Measurements from ENCODE around the gene GFOD2.

GFOD2 gene

DNA sequence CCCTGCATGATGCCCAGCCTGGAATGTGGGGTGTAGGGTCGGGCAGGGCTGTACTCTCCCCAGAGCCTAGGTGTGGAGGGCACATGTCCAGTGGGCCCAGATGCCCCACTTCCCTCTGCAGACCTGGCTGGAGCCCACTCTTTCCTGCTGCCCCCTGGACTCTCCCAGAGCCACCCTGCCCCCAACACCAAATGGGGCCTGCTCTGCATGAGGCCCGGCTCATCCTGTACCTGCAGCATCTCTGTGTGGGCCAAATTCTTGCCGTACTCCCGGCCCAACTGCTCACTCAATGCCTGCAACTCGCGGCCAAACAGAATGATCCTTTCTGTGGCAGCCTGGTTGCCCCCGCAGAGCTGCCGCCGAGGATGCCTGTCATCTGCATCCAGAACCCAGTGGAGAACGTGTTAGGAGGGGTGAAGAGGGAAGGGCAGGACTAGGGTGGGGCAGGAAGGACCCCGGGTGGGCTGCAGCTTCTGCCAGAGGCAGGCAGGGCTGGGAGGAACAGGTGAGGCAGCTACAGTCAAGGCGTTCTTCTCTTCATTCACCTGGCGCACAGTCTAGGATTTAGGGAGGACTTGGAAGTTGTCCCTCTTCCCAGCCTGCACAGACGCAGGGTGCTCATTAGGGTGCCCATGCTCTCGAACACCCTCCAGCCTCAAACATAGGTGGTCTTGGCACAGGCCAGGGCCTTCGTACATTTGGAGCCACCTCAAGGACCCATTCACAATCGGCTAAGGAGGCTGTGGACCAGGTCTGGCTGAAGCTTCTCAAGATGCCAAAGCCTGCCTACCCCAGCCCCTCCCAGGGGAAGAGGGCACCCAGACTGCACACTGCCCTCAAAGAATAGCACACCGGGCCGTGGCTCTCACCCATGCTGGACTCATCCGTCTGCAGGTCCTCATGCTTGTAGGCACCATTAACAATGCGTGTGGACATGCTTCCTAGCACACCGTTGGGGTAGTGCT is 8.7 kb upstream of the GFOD2 start:
- ATAC-seq (replicated peaks; ENCODE audit: extremely low read depth, poor library complexity, severe bottlenecking), result no peak
- H3K27ac Mint-ChIP-seq (ENCODE audit: low read depth), result no peak overlapping the region

DNA sequence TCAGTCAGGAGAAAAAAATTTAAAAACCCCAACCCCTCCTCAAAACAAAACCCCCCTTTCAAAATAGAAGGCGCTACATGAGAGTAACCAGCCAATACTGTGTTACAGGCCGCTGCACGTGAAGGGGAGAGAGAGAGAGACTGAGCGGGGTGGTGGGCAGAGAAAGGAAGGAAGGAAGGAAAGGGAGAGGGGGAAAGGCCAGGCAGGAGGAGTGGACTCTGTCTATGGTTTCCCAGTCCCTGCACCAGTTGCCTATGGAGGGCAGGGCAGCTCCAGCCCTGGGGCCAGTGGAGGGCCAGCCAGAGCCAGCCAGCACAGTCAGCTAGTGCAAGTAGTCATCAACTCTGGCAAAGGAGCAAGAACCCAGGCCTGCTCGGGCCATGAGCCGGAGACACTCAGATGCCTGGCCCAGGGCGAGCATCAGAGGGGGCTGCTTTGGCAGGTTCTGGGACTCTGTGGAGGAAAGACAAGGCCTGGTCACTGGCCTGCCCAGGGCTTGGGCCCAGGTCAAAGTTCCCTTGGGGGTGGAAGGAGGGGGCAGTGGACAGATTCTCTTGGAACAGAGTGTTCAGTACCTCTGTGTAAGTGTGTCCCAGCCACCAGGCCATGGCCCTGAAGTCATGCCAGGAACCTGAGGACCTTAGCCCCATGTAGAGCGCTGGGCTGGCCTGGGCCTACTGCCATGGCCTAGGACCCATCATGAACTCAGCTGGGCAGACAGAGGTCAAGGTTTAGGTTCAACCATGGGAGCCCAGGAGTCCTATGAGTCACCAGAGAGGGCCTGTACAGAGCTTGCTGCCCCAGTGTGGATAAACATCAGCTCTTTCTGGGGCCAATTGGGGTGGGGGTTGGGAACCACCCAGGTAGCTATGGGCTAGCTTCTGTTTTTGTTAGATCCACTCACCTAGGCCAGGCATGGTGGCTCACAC is 7.3 kb upstream of the GFOD2 start:
- DNase-seq (ENCODE audit: low spot score in 2 of 2) (no peak), ATAC-seq (replicated peaks; ENCODE audit: extremely low read depth, poor library complexity, severe bottlenecking) (no peak)
- H3K4me1 Mint-ChIP-seq, result no peaks in the 10 kb centered on the region
- no peak overlapping the region for H3K27ac Mint-ChIP-seq (ENCODE audit: low read depth)
- H3K36me3 Mint-ChIP-seq (ENCODE audit: insufficient read depth), result peaks cover 17% of the 10 kb centered on the region
- no peak overlapping the region for H3K4me3 Mint-ChIP-seq
- H3K27me3 Mint-ChIP-seq, result no peaks in the 10 kb centered on the region
- no peaks in the 10 kb centered on the region for H3K9me3 Mint-ChIP-seq

More for the DNA sequence above, 8.7 kb upstream of the GFOD2 start:
- no peak overlapping the region for H3K4me3 Mint-ChIP-seq
- no peaks in the 10 kb centered on the region for H3K27me3 Mint-ChIP-seq
- H3K36me3 Mint-ChIP-seq (ENCODE audit: insufficient read depth), result peaks cover 16% of the 10 kb centered on the region
- no peak for DNase-seq (ENCODE audit: low spot score in 2 of 2)
- no peaks in the 10 kb centered on the region for H3K4me1 Mint-ChIP-seq
- H3K9me3 Mint-ChIP-seq, result no peaks in the 10 kb centered on the region

GRCh38 chr16:67723911-67724305 is 4.8 kb upstream of the GFOD2 start:
- no peak overlapping the region for H3K4me3 Mint-ChIP-seq
- no peak overlapping the region for H3K27ac Mint-ChIP-seq (ENCODE audit: low read depth)
- H3K9me3 Mint-ChIP-seq, result no peaks in the 10 kb centered on the region
- H3K36me3 Mint-ChIP-seq (ENCODE audit: insufficient read depth), result peaks cover 23% of the 10 kb centered on the region
- no peak for ATAC-seq (replicated peaks; ENCODE audit: extremely low read depth, poor library complexity, severe bottlenecking)
- peaks cover 21% of the 10 kb centered on the region for H3K4me1 Mint-ChIP-seq
- DNase-seq (ENCODE audit: low spot score in 2 of 2), result no peak
- no peaks in the 10 kb centered on the region for H3K27me3 Mint-ChIP-seq

DNA sequence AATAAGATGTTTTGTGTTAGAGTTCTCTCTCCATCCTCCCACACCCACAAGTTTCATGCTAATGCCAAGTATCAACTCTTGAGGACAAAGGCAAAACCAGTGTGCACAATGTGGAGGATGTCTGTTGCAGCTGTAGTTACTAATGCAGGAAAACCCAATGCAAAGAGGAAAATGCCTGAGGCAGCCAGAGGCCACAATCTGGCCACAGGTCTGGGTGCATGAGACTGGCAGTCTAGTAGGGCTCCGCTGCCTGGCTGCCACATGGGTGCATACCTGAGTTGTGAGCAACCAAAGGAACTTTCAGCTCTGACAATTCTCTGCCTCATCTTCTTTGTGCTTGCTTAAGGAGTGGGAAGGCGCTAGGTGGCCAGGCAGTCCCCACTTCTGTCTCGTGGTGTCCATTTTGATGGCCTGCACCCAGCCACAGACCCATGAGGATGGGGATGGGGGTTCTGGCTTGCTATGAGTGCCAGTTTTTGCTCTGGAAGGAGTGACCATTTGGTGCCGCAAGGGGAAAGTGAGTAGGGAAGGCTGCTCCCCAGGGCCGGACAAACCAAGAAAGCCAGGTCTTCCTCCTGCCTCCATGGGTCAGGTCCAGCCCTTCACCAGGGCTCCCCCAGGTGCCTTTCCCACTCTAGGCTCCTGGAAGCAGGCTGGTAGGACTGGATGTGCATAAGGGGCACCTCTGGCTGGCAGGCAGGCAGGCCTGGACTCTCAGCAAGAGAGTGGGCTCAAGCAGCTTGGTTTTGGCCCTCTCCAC is 4.2 kb upstream of the GFOD2 start:
- no peak for DNase-seq (ENCODE audit: low spot score in 2 of 2)
- peaks cover 25% of the 10 kb centered on the region for H3K36me3 Mint-ChIP-seq (ENCODE audit: insufficient read depth)

GRCh38 chr16:67720236-67720635 is 1.1 kb upstream of the GFOD2 start:
- H3K4me3 Mint-ChIP-seq, result peak overlapping the region; percentile 86
- ATAC-seq (replicated peaks; ENCODE audit: extremely low read depth, poor library complexity, severe bottlenecking), result no peak

More for the DNA sequence above, 4.2 kb upstream of the GFOD2 start:
- ATAC-seq (replicated peaks; ENCODE audit: extremely low read depth, poor library complexity, severe bottlenecking), result no peak
- Mint-ChIP-seq H3K27ac (ENCODE audit: low read depth) (no peak overlapping the region), H3K27me3 (no peaks in the 10 kb centered on the region), H3K4me1 (peaks cover 27% of the 10 kb centered on the region), H3K4me3 (no peak overlapping the region), H3K9me3 (no peaks in the 10 kb centered on the region)

GRCh38 chr16:67719778-67720144 is 645 bp upstream of the GFOD2 start:
- Mint-ChIP-seq H3K27ac (ENCODE audit: low read depth) (peak overlapping the region; percentile 93), H3K9me3 (no peaks in the 10 kb centered on the region), H3K36me3 (ENCODE audit: insufficient read depth) (peaks cover 20% of the 10 kb centered on the region), H3K4me3 (peak overlapping the region; percentile 86), H3K4me1 (peaks cover 36% of the 10 kb centered on the region), H3K27me3 (no peaks in the 10 kb centered on the region)
- DNase-seq (ENCODE audit: low spot score in 2 of 2) (no peak), ATAC-seq (replicated peaks; ENCODE audit: extremely low read depth, poor library complexity, severe bottlenecking) (peak; percentile 27)

More at GRCh38 chr16:67720236-67720635, 1.1 kb upstream of the GFOD2 start:
- no peaks in the 10 kb centered on the region for H3K27me3 Mint-ChIP-seq
- H3K27ac Mint-ChIP-seq (ENCODE audit: low read depth), result peak overlapping the region; percentile 93
- DNase-seq (ENCODE audit: low spot score in 2 of 2), result no peak
- peaks cover 36% of the 10 kb centered on the region for H3K4me1 Mint-ChIP-seq
- H3K36me3 Mint-ChIP-seq (ENCODE audit: insufficient read depth), result peaks cover 22% of the 10 kb centered on the region
- no peaks in the 10 kb centered on the region for H3K9me3 Mint-ChIP-seq

- DNase-seq (ENCODE audit: low spot score in 2 of 2) (no peak), ATAC-seq (replicated peaks; ENCODE audit: extremely low read depth, poor library complexity, severe bottlenecking) (peak; percentile 24)
- H3K4me1 Mint-ChIP-seq, result peaks cover 36% of the 10 kb centered on the region
- H3K36me3 Mint-ChIP-seq (ENCODE audit: insufficient read depth), result peaks cover 18% of the 10 kb centered on the region
- H3K4me3 Mint-ChIP-seq, result peak overlapping the region; percentile 86
- H3K27me3 Mint-ChIP-seq, result no peaks in the 10 kb centered on the region
- H3K27ac Mint-ChIP-seq (ENCODE audit: low read depth), result peak overlapping the region; percentile 93
- H3K9me3 Mint-ChIP-seq, result no peaks in the 10 kb centered on the region
Measured at GRCh38 chr16:67718668-67719047, 458 bp downstream of the GFOD2 start.

GRCh38 chr16:67716097-67716496 is 3.0 kb downstream of the GFOD2 start:
- no peak for DNase-seq (ENCODE audit: low spot score in 2 of 2)
- peaks cover 44% of the 10 kb centered on the region for H3K4me1 Mint-ChIP-seq
- H3K9me3 Mint-ChIP-seq, result no peaks in the 10 kb centered on the region
- no peaks in the 10 kb centered on the region for H3K27me3 Mint-ChIP-seq
- no peak for ATAC-seq (replicated peaks; ENCODE audit: extremely low read depth, poor library complexity, severe bottlenecking)
- no peak overlapping the region for H3K4me3 Mint-ChIP-seq
- H3K36me3 Mint-ChIP-seq (ENCODE audit: insufficient read depth), result peaks cover 12% of the 10 kb centered on the region
- no peak overlapping the region for H3K27ac Mint-ChIP-seq (ENCODE audit: low read depth)

GRCh38 chr16:67714522-67714921 is 4.6 kb downstream of the GFOD2 start:
- H3K27me3 Mint-ChIP-seq, result no peaks in the 10 kb centered on the region
- no peak overlapping the region for H3K4me3 Mint-ChIP-seq
- H3K27ac Mint-ChIP-seq (ENCODE audit: low read depth), result no peak overlapping the region
- H3K36me3 Mint-ChIP-seq (ENCODE audit: insufficient read depth), result peaks cover 13% of the 10 kb centered on the region
- H3K4me1 Mint-ChIP-seq, result peaks cover 35% of the 10 kb centered on the region
- DNase-seq (ENCODE audit: low spot score in 2 of 2) (no peak), ATAC-seq (replicated peaks; ENCODE audit: extremely low read depth, poor library complexity, severe bottlenecking) (no peak)
- H3K9me3 Mint-ChIP-seq, result no peaks in the 10 kb centered on the region

GRCh38 chr16:67713647-67714273 is 5.4 kb downstream of the GFOD2 start:
- Mint-ChIP-seq H3K27me3 (no peaks in the 10 kb centered on the region), H3K36me3 (ENCODE audit: insufficient read depth) (peaks cover 6% of the 10 kb centered on the region), H3K9me3 (no peaks in the 10 kb centered on the region), H3K4me3 (no peak overlapping the region), H3K4me1 (peaks cover 27% of the 10 kb centered on the region), H3K27ac (ENCODE audit: low read depth) (no peak overlapping the region)
- ATAC-seq (replicated peaks; ENCODE audit: extremely low read depth, poor library complexity, severe bottlenecking) (no peak), DNase-seq (ENCODE audit: low spot score in 2 of 2) (no peak)

- Mint-ChIP-seq H3K4me3 (no peak overlapping the region), H3K9me3 (no peaks in the 10 kb centered on the region), H3K36me3 (ENCODE audit: insufficient read depth) (peaks cover 2% of the 10 kb centered on the region), H3K4me1 (peaks cover 14% of the 10 kb centered on the region), H3K27me3 (no peaks in the 10 kb centered on the region), H3K27ac (ENCODE audit: low read depth) (peak overlapping the region; percentile 27)
- DNase-seq (ENCODE audit: low spot score in 2 of 2) (no peak), ATAC-seq (replicated peaks; ENCODE audit: extremely low read depth, poor library complexity, severe bottlenecking) (no peak)
Measured at GRCh38 chr16:67710607-67711006, 8.5 kb downstream of the GFOD2 start.

DNA sequence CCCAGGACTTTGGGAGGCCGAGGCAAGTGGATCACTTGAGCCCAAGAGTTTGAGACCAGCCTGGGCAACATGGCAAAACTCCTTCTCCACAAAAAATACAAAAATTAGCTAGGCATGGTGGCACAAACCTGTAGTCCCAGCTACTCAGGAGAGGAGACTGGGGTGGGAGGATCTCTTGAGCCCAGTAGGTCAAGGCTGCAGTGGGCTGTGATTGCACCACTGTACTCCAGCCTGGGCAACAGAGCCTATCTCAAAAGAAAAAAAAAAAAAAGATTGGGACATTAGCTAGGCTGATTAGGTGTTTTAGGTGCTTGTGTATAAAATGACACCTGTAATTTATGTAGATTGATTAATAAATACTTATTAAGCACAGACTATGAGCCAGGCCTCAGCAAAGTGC is 10.1 kb downstream of the GFOD2 start:
- Mint-ChIP-seq H3K36me3 (ENCODE audit: insufficient read depth) (peaks cover 2% of the 10 kb centered on the region), H3K4me3 (no peak overlapping the region), H3K27me3 (no peaks in the 10 kb centered on the region), H3K9me3 (no peaks in the 10 kb centered on the region), H3K27ac (ENCODE audit: low read depth) (no peak overlapping the region), H3K4me1 (peaks cover 21% of the 10 kb centered on the region)
- no peak for DNase-seq (ENCODE audit: low spot score in 2 of 2)
- no peak for ATAC-seq (replicated peaks; ENCODE audit: extremely low read depth, poor library complexity, severe bottlenecking)
